GM12892 (cell line): ENCODE measurements around the gene ASPSCR1.

Experiments used
- POLR2A ChIP-seq: IDR thresholded peaks from 2 replicates; pipeline ENCODE4 v1.6.1; 2011; ENCODE audit warnings: low read depth, low read length, control low read depth
- POLR2AphosphoS5 ChIP-seq: IDR thresholded peaks from 2 replicates; pipeline ENCODE4 v1.6.1; 2011; ENCODE audit warnings: low read depth, low read length, control low read depth
- TAF1 ChIP-seq: IDR thresholded peaks from 2 replicates; pipeline ENCODE4 v1.6.1; 2011; ENCODE audit warnings: low read depth, mild to moderate bottlenecking, control low read depth, low read length, borderline replicate concordance

GRCh38 chr17:82048571-82048971 is 71.1 kb downstream of the ASPSCR1 start:
- no peak for TF ChIP-seq POLR2AphosphoS5
- TF ChIP-seq TAF1 = no peak
- no peak for TF ChIP-seq POLR2A
